ENCODE results near the gene GPATCH8.

GPATCH8 gene

GRCh38 chr17:44502598-44503146, 534 bp downstream of the GPATCH8 start:
- no peak for DNase-seq (ENCODE audit: low read depth)
- in situ Hi-C loops (cut with HindIII; ENCODE audit: low sequenced_read_pairs) = no loop called here
- TF ChIP-seq CTCF (IDR thresholded peaks at IDR 0.05; ENCODE audit: low read depth, low read length, missing control alignments) = no peak
- peak overlapping the region; percentile 77 for H3K4me3 ChIP-seq (ENCODE audit: low read depth, low read length)

GRCh38 chr17:44501866-44502375, 1.3 kb downstream of the GPATCH8 start:
- in situ Hi-C loops (cut with HindIII; ENCODE audit: low sequenced_read_pairs) = no loop called here
- no peak for TF ChIP-seq CTCF (IDR thresholded peaks at IDR 0.05; ENCODE audit: low read depth, low read length, missing control alignments)
- H3K4me3 ChIP-seq (ENCODE audit: low read depth, low read length) = peak overlapping the region; percentile 77
- no peak for DNase-seq (ENCODE audit: low read depth)

GRCh38 chr17:44499722-44500121, 3.5 kb downstream of the GPATCH8 start:
- in situ Hi-C loops (cut with HindIII; ENCODE audit: low sequenced_read_pairs) = no loop called here
- no peak overlapping the region for H3K4me3 ChIP-seq (ENCODE audit: low read depth, low read length)
- TF ChIP-seq CTCF (IDR thresholded peaks at IDR 0.05; ENCODE audit: low read depth, low read length, missing control alignments) = no peak
- no peak for DNase-seq (ENCODE audit: low read depth)

- in situ Hi-C loops (cut with HindIII; ENCODE audit: low sequenced_read_pairs) = no loop called here
- H3K4me3 ChIP-seq (ENCODE audit: low read depth, low read length) = no peak overlapping the region
- DNase-seq (ENCODE audit: low read depth) = no peak
- no peak for TF ChIP-seq CTCF (IDR thresholded peaks at IDR 0.05; ENCODE audit: low read depth, low read length, missing control alignments)
These were observed 6.4 kb downstream of the GPATCH8 start for GRCh38 chr17:44496815-44497214.

- TF ChIP-seq CTCF (IDR thresholded peaks at IDR 0.05; ENCODE audit: low read depth, low read length, missing control alignments) = no peak
- no peak overlapping the region for H3K4me3 ChIP-seq (ENCODE audit: low read depth, low read length)
- in situ Hi-C loops (cut with HindIII; ENCODE audit: low sequenced_read_pairs) = no loop called here
- no peak for DNase-seq (ENCODE audit: low read depth)
These were observed 9.9 kb downstream of the GPATCH8 start for GRCh38 chr17:44493339-44493738.

GRCh38 chr17:44492706-44493272, 10.4 kb downstream of the GPATCH8 start:
- no peak overlapping the region for H3K4me3 ChIP-seq (ENCODE audit: low read depth, low read length)
- in situ Hi-C loops (cut with HindIII; ENCODE audit: low sequenced_read_pairs) = no loop called here
- TF ChIP-seq CTCF (IDR thresholded peaks at IDR 0.05; ENCODE audit: low read depth, low read length, missing control alignments) = no peak
- no peak for DNase-seq (ENCODE audit: low read depth)
